Spleen (tissue), 11 donors: Measurements from ENCODE around the gene DMWD. TPM values are rescaled to one million over a fixed set of nuclear protein-coding genes. Genes with fewer than 3 reads are reported as not detected.

Source experiments
- DNase-seq: peaks from one replicate; pipeline ENCODE4 v3.0.0-alpha.2; 2020
- H3K27ac ChIP-seq, 8 donors: fragments of 200-600 bp; sonication (generic) in 7 of 8; 1 replicate in 4 of 8; 2 replicates in 4 of 8; pipeline versions ENCODE4 v1.5.0 to v1.8.0; 2016 to 2021; ENCODE audit warnings: inconsistent platforms in 4 of 8, mild to moderate bottlenecking in 4 of 8, moderate library complexity in 1 of 8
- H3K27me3 ChIP-seq, 7 donors: fragments of 200-600 bp; sonication (generic) in 6 of 7; replicated peaks in 1 of 7; 1 replicate in 4 of 7; 2 replicates in 3 of 7; pipeline versions ENCODE4 v1.5.0 to v1.8.0; 2016 to 2021; ENCODE audit warnings: inconsistent platforms in 3 of 7, mild to moderate bottlenecking in 1 of 7
- H3K36me3 ChIP-seq, 6 donors: fragments of 200-600 bp; sonication (generic) in 5 of 6; 1 replicate in 4 of 6; 2 replicates in 2 of 6; pipeline versions ENCODE4 v1.5.0 to v1.8.0; 2016 to 2021; ENCODE audit warnings: inconsistent platforms in 2 of 6
- H3K4me1 ChIP-seq, 6 donors: fragments of 200-600 bp; sonication (generic) in 5 of 6; 1 replicate in 3 of 6; 2 replicates in 3 of 6; pipeline versions ENCODE4 v1.5.0 to v1.8.0; 2016 to 2021; ENCODE audit warnings: inconsistent platforms in 3 of 6
- H3K4me3 ChIP-seq, 8 donors: fragments of 200-600 bp; sonication (generic) in 7 of 8; 1 replicate in 4 of 8; 2 replicates in 4 of 8; pipeline versions ENCODE4 v1.5.0 to v1.8.0; 2016 to 2021; ENCODE audit warnings: inconsistent platforms in 4 of 8, mild to moderate bottlenecking in 4 of 8, moderate library complexity in 2 of 8
- H3K9me3 ChIP-seq, 8 donors: fragments of 200-600 bp; sonication (generic) in 7 of 8; 1 replicate in 4 of 8; 2 replicates in 4 of 8; pipeline versions ENCODE4 v1.5.0 to v1.8.0; 2016 to 2021; ENCODE audit warnings: inconsistent platforms in 4 of 8
- POLR2A ChIP-seq, 3 donors: fragments of 450-650 bp; IDR thresholded peaks; one replicate each; pipeline ENCODE4 v1.5.1; 2017; ENCODE audit warnings: antibody characterized with exemption in 3 of 3, mild to moderate bottlenecking in 1 of 3
- POLR2AphosphoS5 ChIP-seq, 3 donors: sonication (generic); formaldehyde crosslinking; IDR thresholded peaks; one replicate each; pipeline ENCODE4 v1.5.1; 2017; ENCODE audit warnings: antibody characterized with exemption in 3 of 3
- WGBS, 5 donors: extraction: QIAGEN DNeasy Blood & Tissue Kit in 3 of 5; methylation state at CpG; one replicate each; pipeline versions ENCODE4 v1.1.5 to v1.1.7; 2013 to 2018; 5-methylcytosine and 5-hydroxymethylcytosine counted together
- intact Hi-C: fragments of 100-400 bp; cut with DNase I; formaldehyde crosslinking; loops from one replicate; pipeline ENCODE4 v1.15.0; 2023; ENCODE audit warnings: low total_unique reads
- polyA plus RNA-seq, 3 donors: library from polyadenylated mRNA; stranded (reverse); fragments of 200-250 nt; gene quantifications; one replicate each; pipeline ENCODE4 v1.2.1, GENCODE V29; 2013
- total RNA-seq, 7 donors: library from RNA; depleted of rRNA in 3 of 7; stranded (reverse); fragments of >200 nt in 3 of 7; fragmentation: NEBNext Ultra II Directional in 4 of 7; extraction: Animal tissue kit (Norgen Biotek cat#: 25700) in 4 of 7; gene quantifications; one replicate each; pipeline versions ENCODE4 v1.1.0 to v1.2.1, GENCODE V29; 2016 to 2021
- TF ChIP-seq, protein P1 (sequence below), 11 experiments: fragments of 200-600 bp in 7 of 11; fragments of 450-650 bp in 4 of 11; sonication (generic) in 4 of 11; IDR thresholded peaks in 8 of 11; conservative IDR thresholded peaks in 3 of 11; 1 replicate in 7 of 11; 2 replicates in 4 of 11; pipeline versions ENCODE4 v1.4.0 to v1.8.0; 2016 to 2021; ENCODE audit warnings: antibody characterized with exemption in 11 of 11, inconsistent platforms in 4 of 11, mild to moderate bottlenecking in 1 of 11
- donor health status: healthy with polysubstance abuse.
- donor health status: DM: no; HTN: no; CAD: no; lungs with moderate emphysema.
- donor health status: DM: no; HTN: no; CAD: no.
- donor health status: Bipolar disorder and iron deficiency.
- donor health status: healthy.
- donor health status: DM: no; HTN: no; CAD: no.
- donor health status: DM: yes; HTN: yes; CAD: no.

The DMWD gene
- total and polyA plus RNA-seq, 10 donors = 6.4 to 57.0 (median 42.6) TPM

DNA sequence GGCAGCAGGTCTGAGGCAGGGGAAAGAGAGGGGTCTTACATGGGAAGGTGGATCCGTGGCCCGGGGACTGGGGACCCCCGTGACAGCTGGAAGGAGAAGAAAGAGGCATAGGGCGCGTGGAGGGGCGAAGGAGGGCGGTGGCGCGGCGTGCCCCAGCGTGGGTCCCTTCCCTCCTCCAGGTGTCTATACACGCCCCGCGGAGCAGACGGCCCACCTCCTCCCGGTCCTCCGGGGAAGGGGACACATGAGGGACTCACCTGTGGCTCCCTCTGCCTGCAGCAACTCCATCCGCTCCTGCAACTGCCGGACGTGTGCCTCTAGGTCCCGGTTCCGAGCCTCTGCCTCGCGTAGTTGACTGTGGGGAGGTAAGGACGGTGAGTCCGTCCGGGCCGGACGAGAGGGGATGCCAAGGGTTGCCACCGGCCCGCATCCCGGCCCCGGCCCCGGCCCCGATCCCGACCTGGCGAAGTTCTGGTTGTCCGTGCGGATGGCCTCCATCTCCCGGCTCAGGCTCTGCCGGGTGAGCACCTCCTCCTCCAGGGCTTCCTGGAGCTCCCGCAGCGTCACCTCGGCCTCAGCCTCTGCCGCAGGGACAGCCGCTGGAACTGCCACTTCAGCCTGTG is 21.2 kb downstream of the DMWD start:
- peaks cover 0 to 67% (median 11%) of the 10 kb centered on the region in 7 donors for H3K27me3 ChIP-seq
- TF ChIP-seq POLR2AphosphoS5 (IDR thresholded peaks at IDR 0.05) (peak in 2 of 3 donors; percentile 7 to 51), POLR2A (IDR thresholded peaks at IDR 0.05) (no peak)
- H3K9me3 ChIP-seq = no peaks in the 10 kb centered on the region
- intact Hi-C loops = no loop called here
- peaks cover 0 to 19% (median under 1%) of the 10 kb centered on the region in 6 donors for H3K36me3 ChIP-seq
- peak overlapping the region in 5 of 8 donors; percentile 88 to 90 (median 89) for H3K27ac ChIP-seq
- no peak for DNase-seq
- 86 to 93% (median 90%) methylated on average over 42 to 46 of the region's 46 CpGs for whole genome bisulfite sequencing, 5 donors
- H3K4me1 ChIP-seq = peaks cover 3 to 52% (median 37%) of the 10 kb centered on the region in 6 donors
- H3K4me3 ChIP-seq = peak overlapping the region in 2 of 8 donors; percentile 82 to 86

DNA sequence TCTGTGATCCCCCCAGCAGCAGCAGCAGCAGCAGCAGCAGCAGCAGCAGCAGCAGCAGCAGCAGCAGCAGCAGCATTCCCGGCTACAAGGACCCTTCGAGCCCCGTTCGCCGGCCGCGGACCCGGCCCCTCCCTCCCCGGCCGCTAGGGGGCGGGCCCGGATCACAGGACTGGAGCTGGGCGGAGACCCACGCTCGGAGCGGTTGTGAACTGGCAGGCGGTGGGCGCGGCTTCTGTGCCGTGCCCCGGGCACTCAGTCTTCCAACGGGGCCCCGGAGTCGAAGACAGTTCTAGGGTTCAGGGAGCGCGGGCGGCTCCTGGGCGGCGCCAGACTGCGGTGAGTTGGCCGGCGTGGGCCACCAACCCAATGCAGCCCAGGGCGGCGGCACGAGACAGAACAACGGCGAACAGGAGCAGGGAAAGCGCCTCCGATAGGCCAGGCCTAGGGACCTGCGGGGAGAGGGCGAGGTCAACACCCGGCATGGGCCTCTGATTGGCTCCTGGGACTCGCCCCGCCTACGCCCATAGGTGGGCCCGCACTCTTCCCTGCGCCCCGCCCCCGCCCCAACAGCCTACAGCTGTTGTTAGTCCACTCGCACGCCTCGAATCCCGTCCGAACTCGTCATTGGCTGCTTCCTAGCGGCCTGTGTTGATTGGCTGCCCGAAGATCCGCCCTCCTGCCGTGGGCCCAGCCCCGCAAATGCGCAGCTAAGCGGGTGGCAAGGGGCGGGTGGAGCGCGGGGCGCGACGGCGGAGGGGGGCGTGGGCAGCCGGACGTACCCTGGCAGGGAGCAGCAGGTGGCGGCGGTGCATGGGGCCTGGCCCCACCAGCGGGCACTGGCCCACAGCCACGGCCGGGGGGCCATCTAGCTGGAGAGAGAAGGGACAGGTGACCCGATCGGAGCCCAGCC is 22.2 kb downstream of the DMWD start:
- Histone ChIP-seq H3K36me3 (peaks cover 0 to 17% (median 0%) of the 10 kb centered on the region in 6 donors), H3K27me3 (peaks cover 0 to 74% (median 11%) of the 10 kb centered on the region in 7 donors), H3K27ac (peak overlapping the region; percentile 45 to 90 (median 88)), H3K4me1 (peaks cover 3 to 61% (median 42%) of the 10 kb centered on the region in 6 donors), H3K9me3 (no peaks in the 10 kb centered on the region), H3K4me3 (peak overlapping the region; percentile 49 to 86 (median 80))
- WGBS, 5 donors = 2 to 8% (median 3%) methylated on average over 24 to 79 of the region's 79 CpGs
- DNase-seq = peak; percentile 98
- TF ChIP-seq POLR2AphosphoS5 (IDR thresholded peaks at IDR 0.05) = peak; percentile 68 to 86 (median 84)
- peak in 1 of 3 donors; percentile 11 for TF ChIP-seq POLR2A (IDR thresholded peaks at IDR 0.05)
- TF ChIP-seq, protein P1, sequence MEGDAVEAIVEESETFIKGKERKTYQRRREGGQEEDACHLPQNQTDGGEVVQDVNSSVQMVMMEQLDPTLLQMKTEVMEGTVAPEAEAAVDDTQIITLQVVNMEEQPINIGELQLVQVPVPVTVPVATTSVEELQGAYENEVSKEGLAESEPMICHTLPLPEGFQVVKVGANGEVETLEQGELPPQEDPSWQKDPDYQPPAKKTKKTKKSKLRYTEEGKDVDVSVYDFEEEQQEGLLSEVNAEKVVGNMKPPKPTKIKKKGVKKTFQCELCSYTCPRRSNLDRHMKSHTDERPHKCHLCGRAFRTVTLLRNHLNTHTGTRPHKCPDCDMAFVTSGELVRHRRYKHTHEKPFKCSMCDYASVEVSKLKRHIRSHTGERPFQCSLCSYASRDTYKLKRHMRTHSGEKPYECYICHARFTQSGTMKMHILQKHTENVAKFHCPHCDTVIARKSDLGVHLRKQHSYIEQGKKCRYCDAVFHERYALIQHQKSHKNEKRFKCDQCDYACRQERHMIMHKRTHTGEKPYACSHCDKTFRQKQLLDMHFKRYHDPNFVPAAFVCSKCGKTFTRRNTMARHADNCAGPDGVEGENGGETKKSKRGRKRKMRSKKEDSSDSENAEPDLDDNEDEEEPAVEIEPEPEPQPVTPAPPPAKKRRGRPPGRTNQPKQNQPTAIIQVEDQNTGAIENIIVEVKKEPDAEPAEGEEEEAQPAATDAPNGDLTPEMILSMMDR (IDR thresholded peaks at IDR 0.05 in 8 of 11, conservative IDR thresholded peaks at IDR 0.05 in 3 of 11) = peak; percentile 90 to 99 (median 97)
- intact Hi-C loops = no loop called here

DNA sequence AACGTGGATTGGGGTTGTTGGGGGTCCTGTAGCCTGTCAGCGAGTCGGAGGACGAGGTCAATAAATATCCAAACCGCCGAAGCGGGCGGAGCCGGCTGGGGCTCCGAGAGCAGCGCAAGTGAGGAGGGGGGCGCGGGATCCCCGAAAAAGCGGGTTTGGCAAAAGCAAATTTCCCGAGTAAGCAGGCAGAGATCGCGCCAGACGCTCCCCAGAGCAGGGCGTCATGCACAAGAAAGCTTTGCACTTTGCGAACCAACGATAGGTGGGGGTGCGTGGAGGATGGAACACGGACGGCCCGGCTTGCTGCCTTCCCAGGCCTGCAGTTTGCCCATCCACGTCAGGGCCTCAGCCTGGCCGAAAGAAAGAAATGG is 22.8 kb downstream of the DMWD start:
- intact Hi-C loops = no loop called here
- 0 to 1% (median 1%) methylated on average over 26 to 28 of the region's 28 CpGs for WGBS, 5 donors
- H3K27me3 ChIP-seq = peaks cover 0 to 77% (median 11%) of the 10 kb centered on the region in 7 donors

More for the DNA sequence above, 22.8 kb downstream of the DMWD start:
- Histone ChIP-seq H3K4me1 (peaks cover 3 to 68% (median 43%) of the 10 kb centered on the region in 6 donors), H3K36me3 (peaks cover 0 to 14% (median 0%) of the 10 kb centered on the region in 6 donors), H3K9me3 (no peaks in the 10 kb centered on the region), H3K27ac (peak overlapping the region; percentile 70 to 90 (median 88)), H3K4me3 (peak overlapping the region; percentile 49 to 86 (median 80))
- DNase-seq = peak; percentile 89
- TF ChIP-seq, protein P1 (IDR thresholded peaks at IDR 0.05 in 8 of 11, conservative IDR thresholded peaks at IDR 0.05 in 3 of 11) = no peak
- TF ChIP-seq POLR2A (IDR thresholded peaks at IDR 0.05) = no peak
- no peak for TF ChIP-seq POLR2AphosphoS5 (IDR thresholded peaks at IDR 0.05)
